ENCODE results near the gene NOP16.

Gene NOP16

DNA sequence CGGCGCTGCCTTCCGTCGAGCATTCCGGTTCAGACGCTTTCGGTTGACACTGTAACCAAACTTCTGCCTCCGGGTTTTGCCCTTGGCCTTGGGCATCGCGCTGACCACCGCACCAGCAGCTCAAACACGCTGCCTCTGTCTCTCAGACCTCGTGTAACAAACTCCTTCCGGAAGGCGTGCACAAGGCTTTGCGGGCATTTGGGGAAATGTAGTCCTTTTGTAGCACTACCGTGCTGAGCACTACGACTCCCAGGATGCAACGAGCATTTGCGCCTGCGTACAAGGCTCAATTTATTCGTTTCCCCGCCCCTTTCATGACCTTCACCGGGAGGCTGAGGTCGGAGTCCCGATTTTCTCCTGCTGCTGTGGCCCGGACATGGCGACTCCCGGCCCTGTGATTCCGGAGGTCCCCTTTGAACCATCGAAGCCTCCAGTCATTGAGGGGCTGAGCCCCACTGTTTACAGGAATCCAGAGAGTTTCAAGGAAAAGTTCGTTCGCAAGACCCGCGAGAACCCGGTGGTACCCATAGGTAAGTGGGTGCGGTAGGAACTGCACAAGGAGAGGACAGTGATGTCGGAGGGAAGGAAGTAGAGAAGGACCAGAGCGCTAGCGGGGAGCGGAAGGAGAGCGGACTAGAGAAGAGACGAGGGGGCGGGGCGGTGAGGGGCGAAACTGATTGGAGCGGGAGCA lies at the start of gene NOP16, which contains the start of gene HIGD2A:
NOP16 (minus strand) TSS at position 155 of the 691 bp plus-strand sequence; CDS start at position 96, 59 bp downstream.
HIGD2A (plus strand) TSS at position 308 of the 691 bp plus-strand sequence; CDS start at position 377, 69 bp downstream.
- peak; percentile 98 for DNase-seq
- in situ Hi-C loops (cut with MboI; ENCODE audit: low pct_unique_long_range_greater_than_20kb, low sequenced_read_pairs) = no loop called here

- peak; percentile 64 for DNase-seq
- in situ Hi-C loops (cut with MboI; ENCODE audit: low pct_unique_long_range_greater_than_20kb, low sequenced_read_pairs) = no loop called here
These were observed 48.3 kb upstream of the NOP16 start for GRCh38 chr5:176436656-176437055.

- DNase-seq = no peak
- in situ Hi-C loops (cut with MboI; ENCODE audit: low pct_unique_long_range_greater_than_20kb, low sequenced_read_pairs) = no loop called here
These were observed 44.3 kb upstream of the NOP16 start for GRCh38 chr5:176432707-176433106.

- DNase-seq = peak; percentile 36
- in situ Hi-C loops (cut with MboI; ENCODE audit: low pct_unique_long_range_greater_than_20kb, low sequenced_read_pairs) = no loop called here
These were observed 41.6 kb upstream of the NOP16 start for GRCh38 chr5:176429972-176430371.

GRCh38 chr5:176427971-176428370 lies 39.6 kb upstream of the NOP16 start:
- DNase-seq = no peak
- in situ Hi-C loops (cut with MboI; ENCODE audit: low pct_unique_long_range_greater_than_20kb, low sequenced_read_pairs) = no loop called here

- no peak for DNase-seq
- in situ Hi-C loops (cut with MboI; ENCODE audit: low pct_unique_long_range_greater_than_20kb, low sequenced_read_pairs) = no loop called here
These were observed 38.5 kb upstream of the NOP16 start for GRCh38 chr5:176426876-176427275.

DNA sequence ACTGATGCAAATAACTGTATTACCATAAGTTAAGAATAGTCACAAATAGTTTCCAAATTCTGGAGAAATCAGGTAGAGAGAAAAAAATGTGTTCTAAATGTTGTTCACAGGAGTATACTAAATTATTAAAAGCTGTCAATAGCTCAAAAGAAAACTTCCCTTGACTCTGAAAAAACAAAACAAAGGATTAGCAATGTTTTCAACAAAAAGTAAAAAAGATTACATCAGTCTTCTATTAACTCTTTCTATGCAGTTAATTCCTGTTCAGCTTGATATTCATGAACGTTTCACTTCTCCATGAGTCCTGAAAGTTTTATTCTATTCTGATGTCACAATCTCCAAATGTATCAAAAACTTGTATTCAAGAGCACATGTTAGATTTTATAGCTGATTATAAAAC lies 37.4 kb upstream of the NOP16 start:
- DNase-seq = no peak
- in situ Hi-C loops (cut with MboI; ENCODE audit: low pct_unique_long_range_greater_than_20kb, low sequenced_read_pairs) = no loop called here

- DNase-seq = no peak
- in situ Hi-C loops (cut with MboI; ENCODE audit: low pct_unique_long_range_greater_than_20kb, low sequenced_read_pairs) = no loop called here
These were observed 36.7 kb upstream of the NOP16 start for GRCh38 chr5:176425138-176425537.

DNA sequence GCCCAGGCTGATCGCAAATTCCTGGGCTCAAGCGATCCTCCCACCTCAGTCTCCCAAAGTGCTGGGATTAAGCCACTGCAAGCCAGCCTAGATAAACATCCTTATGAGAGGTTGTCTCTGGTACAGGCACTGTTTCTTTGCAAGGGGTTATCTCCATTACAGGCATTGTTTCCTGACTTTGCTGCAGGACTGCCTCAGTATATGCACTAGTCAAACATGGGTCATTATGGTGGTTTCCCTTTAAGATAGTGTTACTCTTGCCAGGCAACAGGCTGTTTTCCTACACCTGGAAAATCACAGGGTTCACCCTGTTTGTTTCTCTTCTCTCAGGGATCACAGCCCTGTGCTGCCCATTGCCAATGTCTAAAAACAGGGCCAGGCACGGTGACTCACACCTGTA lies 35.8 kb upstream of the NOP16 start:
- no peak for DNase-seq
- in situ Hi-C loops (cut with MboI; ENCODE audit: low pct_unique_long_range_greater_than_20kb, low sequenced_read_pairs) = no loop called here

GRCh38 chr5:176420972-176421544 lies 32.7 kb upstream of the NOP16 start:
- in situ Hi-C loops (cut with MboI; ENCODE audit: low pct_unique_long_range_greater_than_20kb, low sequenced_read_pairs) = no loop called here
- no peak for DNase-seq

- in situ Hi-C loops (cut with MboI; ENCODE audit: low pct_unique_long_range_greater_than_20kb, low sequenced_read_pairs) = no loop called here
- DNase-seq = no peak
These were observed 31.7 kb upstream of the NOP16 start for GRCh38 chr5:176420086-176420485.

DNA sequence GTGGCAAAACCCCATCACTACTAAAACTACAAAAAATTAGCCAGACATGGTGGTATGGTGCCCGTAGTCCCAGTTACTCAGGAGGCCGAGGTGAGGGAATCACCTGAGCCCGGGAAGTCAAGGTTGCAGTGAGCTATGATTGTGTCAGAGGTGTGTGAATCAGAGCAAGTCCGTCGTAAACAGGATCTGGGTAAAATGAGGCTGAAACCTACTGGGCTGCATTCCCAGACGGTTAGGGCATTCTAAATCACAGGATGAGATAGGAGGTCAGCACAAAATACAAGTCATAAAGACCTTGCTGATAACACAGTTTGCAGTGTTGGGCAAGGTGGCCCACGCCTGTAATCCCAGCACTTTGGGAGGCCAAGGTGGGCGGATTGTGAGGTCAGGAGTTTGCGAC lies 29.9 kb upstream of the NOP16 start:
- in situ Hi-C loops (cut with MboI; ENCODE audit: low pct_unique_long_range_greater_than_20kb, low sequenced_read_pairs) = no loop called here
- no peak for DNase-seq

- no peak for DNase-seq
- in situ Hi-C loops (cut with MboI; ENCODE audit: low pct_unique_long_range_greater_than_20kb, low sequenced_read_pairs) = no loop called here
These were observed 28.6 kb upstream of the NOP16 start for GRCh38 chr5:176416965-176417364.

- in situ Hi-C loops (cut with MboI; ENCODE audit: low pct_unique_long_range_greater_than_20kb, low sequenced_read_pairs) = no loop called here
- DNase-seq = peak; percentile 88
These were observed 27.8 kb upstream of the NOP16 start, which contains the start of gene CLTB for GRCh38 chr5:176415952-176416924. Gene CLTB (minus strand): TSS chr5:176416539. CDS start chr5:176416363, 176 bp downstream.

DNA sequence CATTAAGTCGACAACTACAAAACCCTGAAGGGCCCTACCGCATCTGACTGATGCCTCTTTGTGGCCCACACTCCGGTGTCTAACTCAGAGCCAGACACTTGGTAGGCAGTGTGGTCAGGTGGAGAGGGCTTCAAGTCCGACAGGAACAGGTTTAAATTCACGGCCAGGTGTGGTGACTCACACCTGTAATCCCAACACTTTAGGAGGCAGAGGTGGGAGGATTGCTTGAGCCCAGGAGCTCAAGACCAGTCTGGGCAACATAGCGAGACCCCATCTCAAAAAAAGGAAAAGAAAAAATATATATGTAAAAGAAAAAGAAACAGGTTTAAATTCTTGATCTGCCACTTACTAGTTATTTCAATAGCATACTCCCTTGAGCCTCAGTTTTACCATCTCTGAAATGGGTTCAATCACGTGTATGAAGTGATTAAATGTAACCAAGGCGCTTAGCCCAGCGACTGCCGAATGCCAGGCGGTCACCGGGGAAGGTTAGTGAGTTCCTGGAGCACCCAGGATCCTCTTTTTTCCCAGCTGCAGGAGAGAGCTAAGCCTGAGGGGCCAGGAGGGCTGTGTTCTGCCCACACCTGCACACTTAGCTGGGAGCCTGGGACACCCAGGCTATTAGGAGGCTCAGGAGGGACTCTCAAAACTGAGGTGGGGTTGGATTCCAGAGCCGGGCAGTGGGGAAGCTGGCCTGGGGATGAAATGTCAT lies 27.0 kb upstream of the NOP16 start:
- DNase-seq = peak; percentile 42
- in situ Hi-C loops (cut with MboI; ENCODE audit: low pct_unique_long_range_greater_than_20kb, low sequenced_read_pairs) = no loop called here

DNA sequence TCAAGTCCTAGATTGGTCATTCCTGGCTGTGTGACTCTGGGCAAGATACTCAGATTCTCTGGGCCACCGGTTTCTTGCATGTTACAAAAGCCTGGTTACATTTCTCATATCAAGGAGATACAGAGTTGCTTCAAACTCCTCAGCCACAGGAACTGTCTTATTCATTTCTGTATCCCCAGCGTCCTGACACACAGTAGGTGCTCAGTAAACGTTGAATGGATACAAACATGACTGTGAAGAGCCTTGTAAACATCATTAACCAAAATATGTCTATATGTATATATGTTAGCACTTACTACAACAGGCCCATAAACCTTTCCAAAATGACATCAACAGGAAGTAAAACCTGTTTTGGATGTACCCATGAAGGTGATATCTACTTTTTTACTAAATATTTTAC lies 26.3 kb upstream of the NOP16 start:
- in situ Hi-C loops (cut with MboI; ENCODE audit: low pct_unique_long_range_greater_than_20kb, low sequenced_read_pairs) = no loop called here

DNA sequence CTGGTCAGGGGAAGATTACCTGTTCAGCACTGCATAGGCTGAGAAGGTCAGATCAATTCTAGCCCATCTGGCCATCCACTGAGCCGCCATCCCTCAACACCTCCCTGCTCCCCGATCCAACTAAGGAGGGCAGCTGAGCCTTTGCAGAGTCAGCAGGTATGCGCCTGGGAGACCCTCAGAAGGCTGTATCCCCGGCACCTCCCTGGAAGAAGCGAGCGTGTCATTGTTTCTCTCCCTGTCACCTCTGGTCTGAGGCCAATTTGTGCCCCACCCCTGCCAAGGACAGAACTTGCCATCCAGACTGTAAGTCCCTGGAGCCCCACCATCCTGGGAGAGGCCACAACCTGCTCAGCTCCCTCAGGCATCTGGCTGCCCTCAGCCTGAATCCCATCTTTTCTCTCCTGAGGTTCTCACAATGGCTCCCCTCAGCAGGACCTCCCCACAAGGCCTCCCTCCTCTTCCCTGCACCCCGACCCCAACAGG lies 25.4 kb upstream of the NOP16 start:
- in situ Hi-C loops (cut with MboI; ENCODE audit: low pct_unique_long_range_greater_than_20kb, low sequenced_read_pairs) = no loop called here
- no peak for DNase-seq

More for the DNA sequence above, 26.3 kb upstream of the NOP16 start:
- no peak for DNase-seq

DNA sequence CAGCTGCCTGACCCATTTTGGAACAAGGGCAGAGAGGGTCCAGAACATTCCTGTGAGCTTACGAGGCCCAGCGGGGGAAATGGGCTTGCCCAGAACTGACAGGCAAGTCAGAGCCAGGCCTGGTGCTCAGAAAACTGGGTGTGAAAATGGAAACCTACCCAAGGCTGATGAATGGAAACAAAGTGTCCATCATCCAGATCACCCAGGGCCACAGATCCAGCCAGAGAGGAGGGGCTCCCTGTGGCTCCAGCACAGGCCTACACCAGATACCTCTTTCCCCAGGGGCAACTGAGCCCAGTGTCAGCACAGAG lies 24.8 kb upstream of the NOP16 start:
- no peak for DNase-seq
- in situ Hi-C loops (cut with MboI; ENCODE audit: low pct_unique_long_range_greater_than_20kb, low sequenced_read_pairs) = no loop called here

Measured in KBM-7 (cell line).